ENCODE data around the gene NFIX. TPM values are rescaled to one million over a fixed set of nuclear protein-coding genes. Genes with fewer than 3 reads are reported as not detected.
A peak's percentile ranks its signal among the peaks of the same experiment; 100 is the strongest.

The NFIX gene
- total RNA-seq, 1 donor from 2014 or later, result 8.4 TPM

DNA sequence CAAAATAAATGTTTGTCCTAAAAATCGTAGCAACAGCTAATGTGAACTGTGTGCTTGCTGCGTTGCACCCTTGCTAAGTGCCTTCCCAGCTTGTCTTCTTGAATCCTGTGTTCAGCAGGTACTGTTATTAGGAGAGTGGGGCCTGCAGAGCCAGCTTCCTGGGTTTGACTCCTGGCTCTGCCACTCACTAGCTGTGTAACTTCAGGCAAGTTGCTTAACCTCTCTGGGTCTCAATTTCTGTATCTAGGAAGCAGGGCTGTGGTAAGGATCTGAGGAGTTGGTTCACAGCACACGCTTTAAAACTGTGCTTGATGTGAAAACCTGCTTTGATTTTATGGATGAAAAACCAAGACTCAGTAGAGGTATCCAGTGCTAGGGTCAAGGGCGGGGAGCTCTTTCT is 10.0 kb downstream of the NFIX start:
- Histone ChIP-seq H3K4me2 (ENCODE audit: low read length) (no peak overlapping the region), H4K20me1 (ENCODE audit: insufficient read depth, low read length) (peaks cover 94% of the 10 kb centered on the region), H3K4me3 (ENCODE audit: insufficient read depth, low read depth, low read length) (no peak overlapping the region), H3K36me3 (ENCODE audit: insufficient read depth, low read length) (no peaks in the 10 kb centered on the region), H3K4me1 (ENCODE audit: insufficient read depth, low read length) (peaks cover 22% of the 10 kb centered on the region), H2AFZ (ENCODE audit: low read depth, low read length) (no peak overlapping the region), H3K9ac (ENCODE audit: low read length) (no peak overlapping the region), H3K9me3 (ENCODE audit: insufficient read depth, low read depth, low read length) (no peaks in the 10 kb centered on the region), H3K27me3 (ENCODE audit: insufficient read depth, low read length) (no peaks in the 10 kb centered on the region), H3K79me2 (ENCODE audit: insufficient read depth, low read length) (peaks cover 99% of the 10 kb centered on the region), H3K27ac (ENCODE audit: low read depth, low read length) (no peak overlapping the region)
- DNase-seq (ENCODE audit: low read depth) (no peak), FAIRE-seq (no peak)
- Mint-ChIP-seq H3K36me3 (ENCODE audit: low read depth, unreplicated experiment) (peaks cover 3% of the 10 kb centered on the region), H3K27ac (ENCODE audit: unreplicated experiment) (no peak overlapping the region), H3K4me1 (ENCODE audit: low read depth, unreplicated experiment) (no peaks in the 10 kb centered on the region), H3K4me3 (ENCODE audit: unreplicated experiment) (no peak overlapping the region), H3K27me3 (ENCODE audit: low read depth, unreplicated experiment) (peaks cover 75% of the 10 kb centered on the region), H3K9me3 (ENCODE audit: unreplicated experiment) (peaks cover 5% of the 10 kb centered on the region)
- TF ChIP-seq, protein P1, sequence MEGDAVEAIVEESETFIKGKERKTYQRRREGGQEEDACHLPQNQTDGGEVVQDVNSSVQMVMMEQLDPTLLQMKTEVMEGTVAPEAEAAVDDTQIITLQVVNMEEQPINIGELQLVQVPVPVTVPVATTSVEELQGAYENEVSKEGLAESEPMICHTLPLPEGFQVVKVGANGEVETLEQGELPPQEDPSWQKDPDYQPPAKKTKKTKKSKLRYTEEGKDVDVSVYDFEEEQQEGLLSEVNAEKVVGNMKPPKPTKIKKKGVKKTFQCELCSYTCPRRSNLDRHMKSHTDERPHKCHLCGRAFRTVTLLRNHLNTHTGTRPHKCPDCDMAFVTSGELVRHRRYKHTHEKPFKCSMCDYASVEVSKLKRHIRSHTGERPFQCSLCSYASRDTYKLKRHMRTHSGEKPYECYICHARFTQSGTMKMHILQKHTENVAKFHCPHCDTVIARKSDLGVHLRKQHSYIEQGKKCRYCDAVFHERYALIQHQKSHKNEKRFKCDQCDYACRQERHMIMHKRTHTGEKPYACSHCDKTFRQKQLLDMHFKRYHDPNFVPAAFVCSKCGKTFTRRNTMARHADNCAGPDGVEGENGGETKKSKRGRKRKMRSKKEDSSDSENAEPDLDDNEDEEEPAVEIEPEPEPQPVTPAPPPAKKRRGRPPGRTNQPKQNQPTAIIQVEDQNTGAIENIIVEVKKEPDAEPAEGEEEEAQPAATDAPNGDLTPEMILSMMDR (IDR thresholded peaks at IDR 0.05; ENCODE audit: insufficient read depth, low read depth, low read length), result no peak
- TF ChIP-seq EZH2 (IDR thresholded peaks at IDR 0.05; ENCODE audit: insufficient read depth, low read length), result no peak

GRCh38 chr19:13005861-13006370 is 10.6 kb downstream of the NFIX start:
- H3K4me1 ChIP-seq (ENCODE audit: insufficient read depth, low read length), result peaks cover 24% of the 10 kb centered on the region
- peaks cover 99% of the 10 kb centered on the region for H3K79me2 ChIP-seq (ENCODE audit: insufficient read depth, low read length)
- no peaks in the 10 kb centered on the region for H3K9me3 ChIP-seq (ENCODE audit: insufficient read depth, low read depth, low read length)
- TF ChIP-seq EZH2 (IDR thresholded peaks at IDR 0.05; ENCODE audit: insufficient read depth, low read length), result no peak
- TF ChIP-seq, protein P1 (IDR thresholded peaks at IDR 0.05; ENCODE audit: insufficient read depth, low read depth, low read length), result no peak
- peaks cover 5% of the 10 kb centered on the region for H3K9me3 Mint-ChIP-seq (ENCODE audit: unreplicated experiment)
- DNase-seq (ENCODE audit: low read depth) (no peak), FAIRE-seq (no peak)
- H3K4me2 ChIP-seq (ENCODE audit: low read length), result no peak overlapping the region
- H3K36me3 ChIP-seq (ENCODE audit: insufficient read depth, low read length), result no peaks in the 10 kb centered on the region
- no peak overlapping the region for H3K9ac ChIP-seq (ENCODE audit: low read length)
- H3K36me3 Mint-ChIP-seq (ENCODE audit: low read depth, unreplicated experiment), result peaks cover 3% of the 10 kb centered on the region
- no peak overlapping the region for H3K27ac Mint-ChIP-seq (ENCODE audit: unreplicated experiment)
- H2AFZ ChIP-seq (ENCODE audit: low read depth, low read length), result no peak overlapping the region
- no peak overlapping the region for H3K4me3 ChIP-seq (ENCODE audit: insufficient read depth, low read depth, low read length)
- no peak overlapping the region for H3K27ac ChIP-seq (ENCODE audit: low read depth, low read length)
- peaks cover 92% of the 10 kb centered on the region for H4K20me1 ChIP-seq (ENCODE audit: insufficient read depth, low read length)
- H3K27me3 Mint-ChIP-seq (ENCODE audit: low read depth, unreplicated experiment), result peaks cover 74% of the 10 kb centered on the region
- H3K4me1 Mint-ChIP-seq (ENCODE audit: low read depth, unreplicated experiment), result no peaks in the 10 kb centered on the region
- no peak overlapping the region for H3K4me3 Mint-ChIP-seq (ENCODE audit: unreplicated experiment)
- H3K27me3 ChIP-seq (ENCODE audit: insufficient read depth, low read length), result no peaks in the 10 kb centered on the region

- TF ChIP-seq, protein P1 (IDR thresholded peaks at IDR 0.05; ENCODE audit: insufficient read depth, low read depth, low read length), result no peak
- no peak for TF ChIP-seq EZH2 (IDR thresholded peaks at IDR 0.05; ENCODE audit: insufficient read depth, low read length)
- Mint-ChIP-seq H3K4me1 (ENCODE audit: low read depth, unreplicated experiment) (no peaks in the 10 kb centered on the region), H3K27me3 (ENCODE audit: low read depth, unreplicated experiment) (peaks cover 73% of the 10 kb centered on the region), H3K27ac (ENCODE audit: unreplicated experiment) (no peak overlapping the region), H3K36me3 (ENCODE audit: low read depth, unreplicated experiment) (peaks cover 3% of the 10 kb centered on the region), H3K4me3 (ENCODE audit: unreplicated experiment) (no peak overlapping the region), H3K9me3 (ENCODE audit: unreplicated experiment) (peaks cover 7% of the 10 kb centered on the region)
- Histone ChIP-seq H3K4me1 (ENCODE audit: insufficient read depth, low read length) (peaks cover 20% of the 10 kb centered on the region), H3K4me2 (ENCODE audit: low read length) (peak overlapping the region; percentile 19), H3K4me3 (ENCODE audit: insufficient read depth, low read depth, low read length) (no peak overlapping the region), H3K27me3 (ENCODE audit: insufficient read depth, low read length) (no peaks in the 10 kb centered on the region), H3K9me3 (ENCODE audit: insufficient read depth, low read depth, low read length) (no peaks in the 10 kb centered on the region), H3K36me3 (ENCODE audit: insufficient read depth, low read length) (no peaks in the 10 kb centered on the region), H3K79me2 (ENCODE audit: insufficient read depth, low read length) (peaks cover 99% of the 10 kb centered on the region), H2AFZ (ENCODE audit: low read depth, low read length) (no peak overlapping the region), H3K27ac (ENCODE audit: low read depth, low read length) (no peak overlapping the region), H4K20me1 (ENCODE audit: insufficient read depth, low read length) (peaks cover 86% of the 10 kb centered on the region), H3K9ac (ENCODE audit: low read length) (no peak overlapping the region)
- DNase-seq (ENCODE audit: low read depth), result no peak
- FAIRE-seq, result no peak
These were observed 11.4 kb downstream of the NFIX start for GRCh38 chr19:13006431-13007281.

All from astrocyte (in vitro differentiated cells and primary cell).